ENCODE data around the gene VAMP1.
A peak's percentile ranks its signal among the peaks of the same experiment; 100 is the strongest.

VAMP1 gene

GRCh38 chr12:6470375-6471163 is at the start of gene VAMP1:
Gene VAMP1, minus strand, starts transcription at chr12:6470677. Its CDS starts 146 bp downstream, at chr12:6470531.
- H3K4me1 ChIP-seq (ENCODE audit: control insufficient read depth, low read length): peaks cover 40% of the 10 kb centered on the region
- H3K9me3 ChIP-seq (ENCODE audit: control insufficient read depth, insufficient read depth, low read length): no peaks in the 10 kb centered on the region
- peaks cover 44% of the 10 kb centered on the region for H3K36me3 ChIP-seq (ENCODE audit: control insufficient read depth, low read length)
- H3K9me2 ChIP-seq (replicated peaks; ENCODE audit: control insufficient read depth, low read length): no peaks in the 10 kb centered on the region
- H3F3A ChIP-seq (ENCODE audit: control insufficient read depth, insufficient read depth): peaks cover 13% of the 10 kb centered on the region
- no peaks in the 10 kb centered on the region for H4K20me1 ChIP-seq (ENCODE audit: control insufficient read depth, insufficient read depth, low read depth, low read length)
- H3K4me2 ChIP-seq (ENCODE audit: low read length): peak within 1 kb of the TSS; percentile 78
- H3K27me3 ChIP-seq (ENCODE audit: control insufficient read depth, low read length): peaks cover 3% of the 10 kb centered on the region; the same call in 1 of the 2 replicates
- peaks cover 46% of the 10 kb centered on the region for H3K79me2 ChIP-seq (ENCODE audit: control insufficient read depth, low read length)
- TF ChIP-seq CTCF (IDR thresholded peaks at IDR 0.05; ENCODE audit: low read depth, low read length, poor library complexity, severe bottlenecking): peak; percentile 15
- TF ChIP-seq EZH2phosphoT487 (IDR thresholded peaks at IDR 0.05; ENCODE audit: borderline replicate concordance, low read length): no peak
- H3K4me3 ChIP-seq (ENCODE audit: low read length): peak within 1 kb of the TSS; percentile 95
- H3K27ac ChIP-seq (ENCODE audit: low read depth, low read length): peak within 1 kb of the TSS; percentile 63

GRCh38 chr12:6520186-6520585 is 49.7 kb upstream of the VAMP1 start:
- Histone ChIP-seq H3K4me1 (ENCODE audit: control insufficient read depth, low read length) (no peaks in the 10 kb centered on the region), H3K9me2 (replicated peaks; ENCODE audit: control insufficient read depth, low read length) (no peaks in the 10 kb centered on the region), H3K36me3 (ENCODE audit: control insufficient read depth, low read length) (peaks cover 88% of the 10 kb centered on the region), H3K27me3 (ENCODE audit: control insufficient read depth, low read length) (no peaks in the 10 kb centered on the region), H3K27ac (ENCODE audit: low read depth, low read length) (no peak overlapping the region), H3K9me3 (ENCODE audit: control insufficient read depth, insufficient read depth, low read length) (no peaks in the 10 kb centered on the region), H3K79me2 (ENCODE audit: control insufficient read depth, low read length) (peaks cover 5% of the 10 kb centered on the region), H3K4me2 (ENCODE audit: low read length) (no peak overlapping the region), H3F3A (ENCODE audit: control insufficient read depth, insufficient read depth) (peaks cover 8% of the 10 kb centered on the region; the same call in 1 of the 2 replicates), H4K20me1 (ENCODE audit: control insufficient read depth, insufficient read depth, low read depth, low read length) (no peaks in the 10 kb centered on the region), H3K4me3 (ENCODE audit: low read length) (no peak overlapping the region)
- TF ChIP-seq EZH2phosphoT487 (IDR thresholded peaks at IDR 0.05; ENCODE audit: borderline replicate concordance, low read length): no peak
- TF ChIP-seq CTCF (IDR thresholded peaks at IDR 0.05; ENCODE audit: low read depth, low read length, poor library complexity, severe bottlenecking): no peak

GRCh38 chr12:6508087-6508486 is 37.6 kb upstream of the VAMP1 start:
- Histone ChIP-seq H4K20me1 (ENCODE audit: control insufficient read depth, insufficient read depth, low read depth, low read length) (peaks cover 11% of the 10 kb centered on the region; the same call in 1 of the 2 replicates), H3K4me2 (ENCODE audit: low read length) (no peak overlapping the region), H3K9me3 (ENCODE audit: control insufficient read depth, insufficient read depth, low read length) (no peaks in the 10 kb centered on the region), H3K36me3 (ENCODE audit: control insufficient read depth, low read length) (peaks cover 85% of the 10 kb centered on the region), H3K27ac (ENCODE audit: low read depth, low read length) (no peak overlapping the region), H3K4me1 (ENCODE audit: control insufficient read depth, low read length) (no peaks in the 10 kb centered on the region), H3F3A (ENCODE audit: control insufficient read depth, insufficient read depth) (peaks cover 5% of the 10 kb centered on the region; the same call in 1 of the 2 replicates), H3K79me2 (ENCODE audit: control insufficient read depth, low read length) (peaks cover 78% of the 10 kb centered on the region), H3K27me3 (ENCODE audit: control insufficient read depth, low read length) (no peaks in the 10 kb centered on the region), H3K4me3 (ENCODE audit: low read length) (no peak overlapping the region), H3K9me2 (replicated peaks; ENCODE audit: control insufficient read depth, low read length) (no peaks in the 10 kb centered on the region)
- TF ChIP-seq CTCF (IDR thresholded peaks at IDR 0.05; ENCODE audit: low read depth, low read length, poor library complexity, severe bottlenecking) (no peak), EZH2phosphoT487 (IDR thresholded peaks at IDR 0.05; ENCODE audit: borderline replicate concordance, low read length) (no peak)
